ENCODE results near the gene PTGFR. TPM values are rescaled to one million over a fixed set of nuclear protein-coding genes. Genes with fewer than 3 reads are reported as not detected.

Gene PTGFR
- polyA plus RNA-seq, 3 donors = 0.43 to 0.88 TPM; not detected in 1

DNA sequence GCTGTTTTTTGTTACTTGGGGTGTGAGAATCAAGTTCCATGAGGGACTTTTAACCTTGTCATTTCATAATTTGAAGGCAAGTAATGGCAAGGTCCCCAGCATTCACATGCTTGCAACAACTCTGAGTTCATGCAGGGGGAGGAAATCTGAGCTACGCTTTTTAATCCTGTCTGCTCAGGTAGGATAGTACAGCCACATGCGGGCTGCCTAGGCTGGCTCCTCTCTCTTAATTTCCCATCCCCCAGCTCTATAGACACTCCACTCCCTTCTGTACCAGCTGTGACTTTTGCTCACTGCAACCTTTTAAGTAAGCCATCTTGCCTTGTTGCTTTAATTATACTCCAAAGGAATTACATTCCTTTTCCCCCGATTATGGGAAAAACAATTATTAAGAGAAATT is 30.1 kb downstream of the PTGFR start:
- Mint-ChIP-seq H3K27ac (no peak overlapping the region), H3K36me3 (no peaks in the 10 kb centered on the region), H3K9me3 (peaks cover 0 to 3% (median 0%) of the 10 kb centered on the region in 7 donors), H3K4me1 (no peaks in the 10 kb centered on the region), H3K4me3 (no peak overlapping the region), H3K27me3 (ENCODE audit: low read depth in 3 of 3) (peaks cover 0 to 4% (median 0%) of the 10 kb centered on the region in 3 donors)
- Histone ChIP-seq H4K20me1 (ENCODE audit: insufficient read depth, low read length) (no peaks in the 10 kb centered on the region), H3K4me3 (replicated peaks in 1 of 3; ENCODE audit: low read depth in 2 of 3, low read length in 3 of 3) (no peak overlapping the region), H2AFZ (ENCODE audit: insufficient read depth, low read depth, low read length, poor library complexity, severe bottlenecking) (no peak overlapping the region), H3K9ac (ENCODE audit: insufficient read depth, low read length, poor library complexity, severe bottlenecking) (no peak overlapping the region), H3K27ac (ENCODE audit: low read depth in 1 of 2, low read length in 2 of 2) (no peak overlapping the region), H3K4me2 (replicated peaks; ENCODE audit: extremely low read depth, low read length, poor library complexity, severe bottlenecking) (no peak overlapping the region), H3K36me3 (replicated peaks in 1 of 2; ENCODE audit: control insufficient read depth in 1 of 2, insufficient read depth in 2 of 2, low read length in 2 of 2) (no peaks in the 10 kb centered on the region), H3K79me2 (ENCODE audit: insufficient read depth, low read length) (no peaks in the 10 kb centered on the region), H3K27me3 (ENCODE audit: control insufficient read depth in 2 of 2, insufficient read depth in 2 of 2, low read length in 2 of 2) (no peaks in the 10 kb centered on the region), H3K9me3 (replicated peaks in 1 of 2; ENCODE audit: control insufficient read depth in 1 of 2, insufficient read depth in 1 of 2, low read length in 2 of 2) (no peaks in the 10 kb centered on the region), H3K4me1 (ENCODE audit: control insufficient read depth in 1 of 2, insufficient read depth in 2 of 2, low read length in 2 of 2) (no peaks in the 10 kb centered on the region)
- intact Hi-C loops (cut with micrococcal nuclease) = no loop called here
- TF ChIP-seq CTCF (IDR thresholded peaks at IDR 0.05) = no peak
- DNase-seq = no peak
- 94% methylated on average over 2 of the region's 3 CpGs for WGBS (ENCODE audit: insufficient coverage)

GRCh38 chr1:78522136-78522535 is 31.4 kb downstream of the PTGFR start:
- Histone ChIP-seq H3K9ac (ENCODE audit: insufficient read depth, low read length, poor library complexity, severe bottlenecking) (no peak overlapping the region), H3K9me3 (replicated peaks in 1 of 2; ENCODE audit: control insufficient read depth in 1 of 2, insufficient read depth in 1 of 2, low read length in 2 of 2) (no peaks in the 10 kb centered on the region), H3K4me2 (replicated peaks; ENCODE audit: extremely low read depth, low read length, poor library complexity, severe bottlenecking) (no peak overlapping the region), H3K27ac (ENCODE audit: low read depth in 1 of 2, low read length in 2 of 2) (no peak overlapping the region), H2AFZ (ENCODE audit: insufficient read depth, low read depth, low read length, poor library complexity, severe bottlenecking) (no peak overlapping the region), H3K4me3 (replicated peaks in 1 of 3; ENCODE audit: low read depth in 2 of 3, low read length in 3 of 3) (no peak overlapping the region), H3K79me2 (ENCODE audit: insufficient read depth, low read length) (no peaks in the 10 kb centered on the region), H3K27me3 (ENCODE audit: control insufficient read depth in 2 of 2, insufficient read depth in 2 of 2, low read length in 2 of 2) (no peaks in the 10 kb centered on the region), H4K20me1 (ENCODE audit: insufficient read depth, low read length) (no peaks in the 10 kb centered on the region), H3K4me1 (ENCODE audit: control insufficient read depth in 1 of 2, insufficient read depth in 2 of 2, low read length in 2 of 2) (no peaks in the 10 kb centered on the region), H3K36me3 (replicated peaks in 1 of 2; ENCODE audit: control insufficient read depth in 1 of 2, insufficient read depth in 2 of 2, low read length in 2 of 2) (no peaks in the 10 kb centered on the region)
- Mint-ChIP-seq H3K9me3 (peaks cover 0 to 3% (median 0%) of the 10 kb centered on the region in 7 donors), H3K36me3 (no peaks in the 10 kb centered on the region), H3K27ac (no peak overlapping the region), H3K27me3 (ENCODE audit: low read depth in 3 of 3) (peaks cover 0 to 4% (median 0%) of the 10 kb centered on the region in 3 donors), H3K4me3 (no peak overlapping the region), H3K4me1 (no peaks in the 10 kb centered on the region)
- WGBS (ENCODE audit: insufficient coverage) = no CpG with 5 or more reads among the region's 2 CpGs
- TF ChIP-seq CTCF (IDR thresholded peaks at IDR 0.05) = no peak
- intact Hi-C loops (cut with micrococcal nuclease) = no loop called here
- no peak for DNase-seq

Data from CD14-positive monocyte (primary cell).